Activated CD4-positive, alpha-beta T cell treated with anti-CD3 and anti-CD28 coated beads, Interleukin-2, amount 50 U/mL, for 48 hours (primary cell): ENCODE data around the gene ABCC2.

ENCODE experiments used
- DNase-seq, 2 experiments: peaks; one replicate each; pipeline ENCODE4 v3.0.0-alpha.2; 2020

ABCC2 gene

DNA sequence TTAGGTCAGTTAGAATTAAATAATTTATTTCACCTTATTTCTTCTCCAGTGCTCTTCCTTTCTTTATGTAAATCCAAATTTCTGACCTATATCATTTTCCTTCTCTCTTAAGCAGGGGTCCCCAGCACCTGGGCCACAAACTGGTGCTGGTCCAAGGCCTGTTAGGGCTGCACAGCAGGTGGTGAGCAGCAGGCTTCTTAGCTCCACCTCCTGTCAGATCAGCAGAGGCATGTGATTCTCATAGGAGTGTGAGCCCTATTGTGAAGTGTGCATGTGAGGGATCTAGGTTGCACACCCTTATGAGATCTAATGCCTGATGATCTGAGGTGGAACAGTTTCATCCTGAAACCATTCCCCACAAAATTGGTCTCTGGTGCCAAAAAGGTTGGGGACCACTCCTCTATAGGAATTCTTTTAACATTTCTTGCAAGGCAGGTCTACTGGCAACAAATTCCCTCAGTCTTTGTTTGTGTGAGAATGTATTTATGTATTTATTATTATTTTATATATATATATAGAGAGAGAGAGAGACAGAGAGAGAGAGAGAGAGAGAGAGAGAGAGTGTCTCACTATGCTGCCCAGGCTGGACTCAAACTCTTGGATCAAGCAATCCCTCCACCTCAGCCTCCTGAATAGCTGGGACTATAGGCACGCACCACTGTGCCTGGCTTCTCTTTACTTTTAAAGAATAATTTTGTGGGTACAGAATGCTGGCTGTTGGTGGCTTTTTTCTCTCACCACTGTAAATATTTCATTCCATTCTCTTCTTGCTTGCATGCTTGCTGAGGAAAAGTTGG is 4.3 kb upstream of the ABCC2 start:
- DNase-seq: no peak

DNA sequence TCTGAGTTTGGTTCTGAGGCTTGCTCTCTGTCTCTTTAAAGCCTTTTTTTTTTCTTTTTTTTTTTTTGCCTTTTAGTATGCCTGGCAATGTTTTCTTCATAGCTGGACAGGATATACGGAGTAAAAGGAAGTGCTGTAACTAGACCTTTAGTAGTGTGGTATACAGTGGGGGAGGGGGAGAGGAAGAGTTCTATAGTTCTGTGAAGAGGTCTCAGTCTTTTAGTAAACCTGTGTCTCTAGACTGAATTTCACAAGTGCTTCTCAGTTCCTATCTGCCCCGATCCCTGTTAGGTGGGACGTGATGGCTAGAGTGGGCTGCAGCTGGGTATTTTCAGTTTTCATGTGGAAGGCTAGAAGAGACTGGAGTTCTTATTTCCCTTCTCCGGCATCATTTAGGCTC is 3.1 kb upstream of the ABCC2 start:
- no peak for DNase-seq

DNA sequence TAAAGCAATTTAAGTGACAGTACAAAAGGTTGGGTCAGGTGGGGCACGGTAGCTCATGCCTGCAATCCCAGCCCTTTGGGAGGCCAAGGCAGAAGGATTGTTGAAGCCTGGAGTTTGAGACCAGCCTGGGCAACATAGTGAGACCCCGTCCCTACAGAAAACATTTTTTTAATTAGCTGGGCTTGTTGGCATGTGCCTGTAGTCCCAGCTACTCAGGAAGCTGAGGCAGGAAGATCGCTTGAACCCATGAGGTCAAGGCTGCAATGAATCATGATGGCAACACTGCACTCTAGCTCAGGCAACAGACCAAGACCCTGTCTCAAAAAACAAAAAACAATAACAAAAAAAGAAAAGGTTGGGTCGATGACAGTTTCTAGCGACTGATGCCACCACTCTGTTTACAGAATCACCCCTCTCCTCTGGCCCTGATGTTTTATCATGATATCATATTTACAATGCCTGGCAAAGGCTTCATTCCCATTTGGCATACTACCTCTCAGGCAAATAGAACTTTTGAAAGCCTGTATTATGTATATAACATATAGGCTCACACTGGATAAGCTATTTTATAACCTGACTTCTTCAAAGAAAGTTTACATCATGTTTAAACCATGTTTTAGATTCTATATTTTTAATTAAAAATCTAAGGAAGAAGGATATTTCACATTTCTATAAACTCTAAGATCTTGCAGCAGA is 558 bp upstream of the ABCC2 start:
- DNase-seq: no peak

DNA sequence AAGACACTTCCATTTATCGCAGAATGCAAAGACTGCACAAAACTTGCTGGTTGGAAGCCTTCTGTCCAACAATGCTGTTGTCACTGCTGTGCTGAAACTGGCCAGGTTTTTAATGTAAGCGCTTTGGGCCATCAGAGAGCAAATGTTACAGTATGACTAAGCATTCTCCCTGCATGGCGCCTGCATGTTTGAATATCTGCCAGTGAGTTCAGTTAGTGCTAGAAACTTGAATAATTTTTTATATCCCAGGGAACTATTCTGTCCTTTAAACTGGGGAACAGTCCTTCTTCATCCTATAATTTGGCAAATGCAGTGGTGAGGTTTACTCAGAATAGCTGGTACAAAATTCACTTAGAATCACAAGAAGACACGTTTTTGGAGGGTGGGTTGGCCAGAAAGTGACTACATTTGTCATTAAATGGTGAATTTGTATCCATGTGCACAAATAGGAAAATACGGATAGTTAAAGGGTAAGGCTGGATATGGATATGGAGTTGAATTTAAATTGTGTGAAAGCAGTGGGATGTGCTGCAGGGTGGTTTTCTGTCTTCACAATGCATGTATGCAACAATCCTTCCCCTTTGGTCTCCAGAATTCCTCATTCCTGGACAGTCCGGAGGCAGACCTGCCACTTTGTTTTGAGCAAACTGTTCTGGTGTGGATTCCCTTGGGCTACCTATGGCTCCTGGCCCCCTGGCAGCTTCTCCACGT is 1.7 kb downstream of the ABCC2 start:
- DNase-seq: no peak

DNA sequence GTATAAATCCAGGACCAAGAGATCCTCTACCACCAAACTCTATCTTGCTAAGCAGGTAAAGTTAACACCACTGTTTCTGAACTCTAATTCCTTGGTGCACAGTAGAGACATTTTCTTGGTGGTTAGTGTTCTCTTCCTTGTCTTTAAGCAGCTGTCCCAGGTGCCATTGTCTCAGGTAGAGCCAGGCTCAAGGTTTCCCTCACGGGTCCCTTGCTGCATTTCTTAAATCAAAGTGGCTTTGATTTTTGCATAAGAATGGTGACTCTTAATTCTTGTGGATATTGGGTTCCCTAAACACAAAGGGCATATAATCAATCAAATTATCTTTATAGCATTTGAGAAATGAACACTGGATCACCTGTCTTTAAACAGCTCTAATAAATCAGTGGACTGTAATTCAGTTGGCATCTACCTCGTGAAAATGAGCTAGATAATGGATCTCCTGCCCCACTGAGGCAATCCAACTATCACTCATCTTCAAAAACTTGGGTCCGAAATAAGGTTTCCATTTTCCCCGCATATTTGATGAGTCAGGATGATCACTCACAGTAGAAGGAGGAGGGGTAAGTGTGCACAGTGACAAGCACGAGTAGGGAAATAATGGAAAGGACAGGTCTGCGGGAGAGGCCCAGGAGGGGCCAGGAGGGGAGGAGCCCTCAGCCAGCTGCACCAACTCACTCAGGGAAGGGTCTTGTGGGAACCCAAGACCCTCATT is 2.4 kb downstream of the ABCC2 start:
- no peak for DNase-seq

DNA sequence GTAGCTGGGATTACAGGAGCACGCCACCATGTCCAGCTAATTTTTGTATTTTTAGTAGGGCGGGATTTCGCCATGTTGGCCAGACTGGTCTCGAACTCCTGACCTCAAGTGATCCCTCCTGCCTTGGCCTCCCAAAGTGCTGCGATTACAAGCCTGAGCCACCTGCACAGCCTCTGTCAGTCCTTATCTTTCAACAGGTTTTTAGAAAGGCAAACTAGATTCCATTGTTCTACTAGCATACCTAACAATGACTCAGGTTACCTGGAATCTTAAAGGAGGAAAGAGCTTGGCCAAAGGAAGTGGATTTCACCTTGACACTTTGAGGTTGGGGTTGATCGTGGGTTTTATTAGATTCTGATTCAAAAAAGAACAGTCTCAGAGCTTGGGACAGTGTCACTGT is 3.2 kb downstream of the ABCC2 start:
- no peak for DNase-seq

DNA sequence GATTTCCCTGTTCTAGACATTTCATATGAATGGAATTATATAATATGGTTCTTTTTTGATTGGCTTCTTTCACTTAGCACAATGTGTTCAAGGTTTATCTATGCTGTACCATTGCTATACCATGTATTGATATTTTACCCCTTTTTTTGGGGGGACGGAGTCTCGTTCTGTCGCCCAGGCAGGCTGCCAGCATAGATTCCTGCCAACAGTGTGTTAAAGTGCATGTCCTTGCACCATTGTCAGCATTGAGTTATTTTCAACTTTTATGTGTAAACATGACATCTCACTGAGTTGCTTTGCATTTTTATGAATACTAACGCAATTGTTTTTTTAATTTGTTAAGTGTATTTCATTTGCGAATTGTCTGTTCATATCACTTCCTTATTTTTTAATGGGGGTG is 4.9 kb downstream of the ABCC2 start:
- no peak for DNase-seq

DNA sequence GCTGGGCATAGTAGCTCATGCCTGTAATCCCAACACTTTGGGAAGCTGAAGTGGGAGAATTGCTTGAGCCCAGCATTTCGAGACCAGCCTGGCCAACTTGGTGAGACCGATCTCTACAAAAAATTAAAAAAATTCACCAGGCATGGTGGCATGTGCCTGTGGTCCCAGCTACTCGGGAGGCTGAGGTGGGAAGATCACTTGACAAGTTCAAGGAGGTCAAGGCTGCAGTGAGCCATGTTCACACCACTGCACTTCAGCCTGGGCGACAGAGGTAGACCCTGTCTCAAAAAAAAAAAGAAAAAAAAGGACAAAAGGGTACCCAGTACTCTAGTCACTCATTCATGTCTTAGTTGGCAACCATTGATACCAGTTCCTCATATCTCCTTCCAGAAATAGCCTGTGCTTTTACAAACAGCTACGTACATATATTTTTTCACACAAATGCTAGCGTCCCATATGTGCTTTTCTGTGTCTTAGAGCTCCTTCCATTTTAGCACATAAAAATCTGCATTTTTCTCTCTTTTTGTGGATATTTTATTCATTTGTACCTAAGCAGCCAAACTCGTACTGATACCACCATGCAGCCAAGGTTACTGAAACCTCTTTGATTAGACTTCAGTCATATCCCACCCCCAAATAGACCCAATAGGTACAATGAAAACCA is 5.5 kb downstream of the ABCC2 start:
- no peak for DNase-seq

DNA sequence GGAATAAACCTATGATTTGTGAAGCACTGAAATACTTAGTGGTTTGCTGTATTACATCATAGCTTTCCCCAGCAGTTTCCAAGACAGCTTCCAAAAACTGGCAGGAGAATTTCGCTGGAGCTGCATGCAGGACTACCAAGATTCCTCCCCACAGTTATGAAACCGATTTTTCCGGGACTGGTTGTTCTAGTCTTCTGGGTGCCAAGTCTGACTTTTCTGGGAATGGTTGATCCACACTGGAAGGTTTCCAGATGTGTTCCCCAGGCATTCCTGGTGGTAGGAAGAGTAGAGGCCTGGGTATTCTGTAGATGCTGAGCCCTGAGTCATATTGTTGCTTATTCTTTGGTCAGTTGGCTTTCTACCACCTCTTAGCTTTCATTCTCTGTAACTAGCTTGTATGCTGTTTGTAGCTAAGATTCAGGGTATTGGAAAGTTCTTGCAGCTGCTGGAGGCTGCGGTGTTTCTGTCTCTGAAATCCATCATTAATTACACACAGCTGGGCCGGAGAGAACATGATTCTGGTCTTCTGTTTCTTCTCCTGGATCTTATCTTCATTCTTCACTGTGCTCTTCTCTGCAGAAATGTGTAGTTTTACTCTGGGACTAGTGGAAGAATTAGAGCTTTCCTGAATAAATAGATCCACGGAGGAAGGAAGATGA is 6.3 kb downstream of the ABCC2 start:
- no peak for DNase-seq

DNA sequence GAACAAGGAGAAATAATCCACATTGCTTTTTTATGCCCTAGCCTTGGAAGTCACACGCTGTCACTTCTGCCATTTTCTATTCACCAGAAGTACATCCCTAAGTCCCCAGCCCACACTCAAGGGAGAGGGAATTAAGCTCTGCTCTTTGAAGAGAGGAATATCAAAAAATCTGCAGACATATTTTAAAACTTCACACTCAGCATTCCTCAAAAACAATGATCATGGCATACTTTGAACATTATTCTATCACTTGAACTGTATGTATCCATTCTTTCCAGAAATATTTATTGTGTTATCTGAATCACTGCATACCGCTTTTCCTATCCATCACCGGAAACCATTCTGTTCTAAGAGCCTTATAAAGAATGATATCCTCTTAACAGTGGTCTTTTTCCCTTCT is 9.4 kb downstream of the ABCC2 start:
- DNase-seq: no peak

DNA sequence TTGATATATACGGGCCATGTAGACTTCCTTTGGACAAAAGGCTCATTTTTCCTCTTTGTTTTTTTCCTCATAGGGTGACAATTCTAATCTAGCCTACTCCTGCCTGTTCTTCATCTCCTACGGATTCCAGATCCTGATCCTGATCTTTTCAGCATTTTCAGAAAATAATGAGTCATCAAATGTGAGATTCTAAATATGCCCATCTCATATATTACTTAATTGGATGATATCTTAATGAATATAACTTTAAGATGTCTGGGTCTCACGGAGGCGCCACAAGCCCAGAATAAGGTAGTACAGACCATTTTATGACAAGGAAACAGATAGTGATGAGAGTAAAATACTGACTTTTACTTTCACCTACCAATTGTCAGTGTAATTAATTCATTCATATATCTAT is 11.4 kb downstream of the ABCC2 start:
- DNase-seq: no peak

DNA sequence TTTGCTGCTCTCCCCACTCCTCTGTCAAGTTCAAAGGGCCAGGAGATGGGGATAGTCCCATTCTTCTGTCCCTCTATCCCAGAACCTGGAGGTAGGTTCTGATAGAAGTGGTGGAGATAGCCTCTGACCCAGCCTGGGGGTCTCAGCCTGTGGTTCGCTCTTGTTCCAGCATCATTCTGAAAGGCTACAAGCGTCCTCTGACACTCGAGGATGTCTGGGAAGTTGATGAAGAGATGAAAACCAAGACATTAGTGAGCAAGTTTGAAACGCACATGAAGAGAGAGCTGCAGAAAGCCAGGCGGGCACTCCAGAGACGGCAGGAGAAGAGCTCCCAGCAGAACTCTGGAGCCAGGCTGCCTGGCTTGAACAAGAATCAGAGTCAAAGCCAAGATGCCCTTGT is 14.5 kb downstream of the ABCC2 start:
- no peak for DNase-seq

DNA sequence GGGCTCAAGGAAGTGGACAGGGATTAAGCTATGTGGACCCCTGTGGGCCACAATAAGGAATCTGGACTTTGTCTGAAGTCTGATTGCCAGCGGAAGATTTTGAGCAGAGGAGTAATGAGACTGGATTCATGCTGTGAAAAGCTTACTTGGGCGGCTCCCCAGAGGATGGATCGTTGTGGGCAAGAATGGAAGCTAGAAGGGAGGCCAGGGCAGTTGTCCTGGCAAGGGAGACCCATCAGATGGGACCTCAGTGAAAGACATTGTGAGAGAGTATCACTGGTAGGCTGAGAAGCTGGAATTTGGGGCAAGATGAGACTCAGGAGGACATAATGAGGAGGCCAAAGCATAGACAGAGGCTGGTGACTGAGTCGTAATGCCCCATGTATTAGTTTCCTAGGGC is 15.6 kb downstream of the ABCC2 start:
- no peak for DNase-seq

DNA sequence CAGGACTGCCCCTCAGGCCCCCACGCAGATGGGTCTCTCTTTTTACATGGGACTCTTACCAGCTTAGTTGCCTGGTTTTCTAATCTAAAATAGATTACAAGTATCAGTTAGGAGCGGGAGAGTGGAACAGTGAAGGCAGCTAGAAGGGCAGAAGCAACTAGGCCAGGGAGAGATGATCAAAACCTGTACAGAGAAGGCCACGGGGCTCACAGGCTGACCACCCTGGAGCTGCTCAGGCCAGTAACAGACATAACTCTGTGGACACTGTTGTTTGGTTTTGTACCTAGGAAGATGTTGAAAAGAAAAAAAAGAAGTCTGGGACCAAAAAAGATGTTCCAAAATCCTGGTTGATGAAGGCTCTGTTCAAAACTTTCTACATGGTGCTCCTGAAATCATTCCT is 16.5 kb downstream of the ABCC2 start:
- DNase-seq: no peak

DNA sequence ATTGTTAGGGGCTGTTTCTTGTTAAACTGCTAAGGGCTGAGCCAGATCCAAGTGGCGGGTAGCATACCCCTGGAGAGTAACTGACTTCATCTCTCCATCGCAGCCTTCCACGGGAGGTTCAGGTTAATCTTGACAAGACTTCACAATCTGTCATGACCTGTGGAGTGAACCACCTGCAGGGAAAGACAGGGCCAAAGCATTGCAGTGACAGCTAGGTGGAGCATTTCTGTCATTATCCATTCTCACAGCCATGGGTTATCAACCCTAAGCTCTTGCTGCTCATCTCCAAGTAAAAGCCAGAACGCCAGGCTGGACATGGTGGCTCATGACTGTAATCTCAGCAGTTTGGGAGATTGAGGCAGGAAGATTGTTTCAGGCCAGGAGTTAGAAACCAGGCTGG is 17.2 kb downstream of the ABCC2 start:
- no peak for DNase-seq

DNA sequence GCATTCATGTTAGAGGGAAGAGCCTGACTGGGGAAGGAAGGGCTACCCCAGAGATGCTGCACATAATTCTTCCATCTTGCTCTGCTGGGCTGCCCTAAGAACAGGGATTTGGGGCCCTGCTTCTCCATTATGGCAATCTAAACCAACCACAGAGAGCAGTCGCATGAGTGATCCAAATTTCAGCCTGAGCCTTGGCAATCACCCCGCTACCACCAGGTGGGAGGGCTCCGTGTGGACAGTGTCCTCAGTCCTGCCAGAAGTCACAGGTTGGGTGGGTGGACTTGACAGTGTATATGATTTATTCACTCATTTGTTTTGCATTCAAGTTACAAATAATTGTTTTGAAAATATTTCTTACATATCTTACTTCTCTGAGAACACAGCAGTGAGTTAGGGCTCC is 22.0 kb downstream of the ABCC2 start:
- DNase-seq: no peak

DNA sequence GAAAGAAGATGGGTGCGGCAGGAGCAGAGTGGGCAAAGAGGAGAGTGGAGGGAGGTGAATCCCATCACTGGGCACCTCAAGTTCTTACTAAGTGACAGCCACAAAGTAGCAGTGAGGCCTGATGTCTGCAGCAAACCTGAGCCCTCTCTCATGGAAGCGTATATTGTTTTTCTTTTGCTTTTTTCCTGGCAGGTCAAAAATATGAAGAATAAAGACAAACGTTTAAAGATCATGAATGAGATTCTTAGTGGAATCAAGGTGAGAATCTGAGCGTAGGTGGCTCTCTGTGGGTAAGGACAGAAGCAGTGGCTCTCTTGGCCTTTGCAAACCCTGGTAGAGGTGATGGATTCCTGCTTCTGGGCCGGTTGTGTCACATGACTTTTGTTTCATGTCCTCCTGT is 22.8 kb downstream of the ABCC2 start:
- DNase-seq: no peak

DNA sequence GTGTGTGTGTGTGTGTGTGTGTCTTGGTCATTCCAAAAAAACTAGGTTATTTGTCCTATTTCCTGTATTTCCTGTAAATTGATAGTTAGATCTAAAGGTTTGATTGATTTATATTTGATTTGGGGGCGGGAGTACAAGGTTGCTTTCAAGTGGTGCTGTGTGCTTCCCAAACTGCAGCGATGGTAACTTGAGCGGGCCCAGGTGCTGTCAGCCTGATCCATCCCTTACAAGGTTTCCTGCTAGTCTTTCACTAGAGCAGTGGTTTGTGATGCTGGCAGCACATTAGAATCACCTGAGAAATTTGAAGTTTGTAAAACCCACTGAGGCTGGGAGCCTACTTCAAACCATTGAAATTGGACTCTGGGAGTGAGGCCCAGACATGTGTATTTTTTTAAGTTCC is 23.7 kb downstream of the ABCC2 start:
- no peak for DNase-seq

DNA sequence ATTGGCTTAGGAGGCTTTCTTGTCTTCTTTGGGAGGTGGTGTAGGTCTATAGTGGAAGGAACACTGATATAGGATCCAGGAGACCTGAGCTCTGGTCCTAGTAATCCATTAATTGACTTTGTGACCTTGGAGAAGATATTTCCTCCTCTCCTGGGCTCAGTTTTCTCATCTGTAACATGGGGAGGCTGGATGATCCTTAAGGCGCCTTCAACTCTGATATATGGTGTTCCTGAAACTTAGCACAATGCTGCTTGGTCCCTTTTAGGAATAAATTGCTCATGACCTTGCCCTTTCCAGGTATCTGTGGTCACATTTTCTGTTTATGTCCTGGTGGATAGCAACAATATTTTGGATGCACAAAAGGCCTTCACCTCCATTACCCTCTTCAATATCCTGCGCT is 25.3 kb downstream of the ABCC2 start:
- DNase-seq: no peak

DNA sequence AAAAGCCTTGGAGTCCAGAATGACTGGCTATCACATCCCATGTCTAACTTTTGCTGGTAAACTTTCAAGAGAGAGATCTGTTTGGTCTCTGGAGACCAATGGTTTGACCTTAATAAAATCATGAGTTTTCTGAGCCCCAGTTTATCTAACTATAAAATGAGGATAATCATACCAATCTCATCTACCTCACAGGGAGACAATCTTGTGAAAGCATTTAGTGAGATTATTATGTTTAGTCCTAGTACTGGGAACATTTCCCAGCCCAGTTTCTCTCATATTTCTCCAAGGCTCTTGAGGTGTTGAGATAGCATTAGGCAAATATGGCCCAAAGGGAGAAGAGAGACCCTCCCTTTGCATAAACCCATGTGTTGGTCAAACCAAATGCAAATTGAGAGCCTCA is 25.8 kb downstream of the ABCC2 start:
- no peak for DNase-seq

DNA sequence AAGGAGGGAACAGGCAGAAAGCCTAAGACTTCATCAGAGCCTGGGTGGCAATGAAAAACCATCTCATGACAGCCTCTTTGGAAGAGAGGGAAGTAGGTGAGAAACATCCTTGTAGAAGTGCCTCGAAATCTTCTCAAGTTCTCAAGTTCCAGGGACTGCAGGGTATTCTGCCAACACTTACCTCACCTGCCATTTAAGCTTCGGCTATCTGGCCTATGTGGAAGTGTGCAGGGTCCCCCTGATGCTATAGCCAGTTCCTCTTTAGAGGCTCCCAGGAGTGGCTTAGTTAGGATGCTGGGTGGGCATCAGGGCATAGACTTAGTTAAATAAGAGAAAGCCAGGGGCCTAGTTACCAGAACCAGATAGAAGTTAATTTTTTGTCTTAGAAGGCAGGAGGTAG is 27.0 kb downstream of the ABCC2 start:
- DNase-seq: no peak

DNA sequence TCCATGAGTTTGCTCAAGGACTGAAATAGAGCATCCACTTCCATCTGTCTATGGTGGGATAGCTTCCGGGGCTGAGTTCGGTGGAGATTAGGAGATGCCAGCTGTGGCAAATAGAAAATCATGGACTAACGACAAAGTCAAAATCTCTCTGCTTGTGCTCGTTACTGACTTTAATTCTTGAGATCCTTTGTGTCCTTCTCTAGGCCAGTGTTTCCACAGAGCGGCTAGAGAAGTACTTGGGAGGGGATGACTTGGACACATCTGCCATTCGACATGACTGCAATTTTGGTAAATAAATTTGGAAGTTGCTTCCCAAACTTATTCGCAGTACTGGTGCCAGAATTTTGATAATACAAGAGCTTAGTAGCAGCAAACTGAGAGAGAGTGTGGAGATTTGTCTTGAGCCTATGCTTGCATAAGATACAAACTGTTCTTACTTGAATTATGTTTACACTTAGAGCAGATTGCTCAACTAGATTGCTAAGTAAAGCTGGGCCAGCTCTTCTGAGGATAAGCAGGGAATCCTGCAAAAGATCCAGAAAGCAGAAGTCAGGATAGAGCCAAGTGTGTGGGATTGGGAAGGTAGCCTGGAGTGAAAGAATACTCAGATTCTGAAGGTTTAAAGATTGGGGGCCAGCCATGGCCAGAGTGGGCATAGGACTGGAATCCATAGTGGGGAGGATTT is 27.6 kb downstream of the ABCC2 start:
- no peak for DNase-seq
